GM10248 (cell line): Measurements from ENCODE around the gene ACTR3.

ENCODE experiments used
- CTCF ChIA-PET: fragments of 300-600 bp; sonication (Branson Sonifier 250); formaldehyde crosslinking; extraction: SDS; loops from one replicate; lab custom pipeline; 2021; ENCODE audit warnings: antibody characterized with exemption; lab: Yijun Ruan, JAX
- POLR2A ChIA-PET: fragments of 350-650 bp; sonication (Branson Sonifier 250); formaldehyde crosslinking; extraction: SDS; loops from one replicate; lab custom pipeline; 2020; ENCODE audit warnings: antibody characterized with exemption; lab: Yijun Ruan, JAX
- DNase-seq: peaks from one replicate; pipeline ENCODE4 v3.0.0; 2012; ENCODE audit errors: extremely low spot score
- TF ChIP-seq, protein P1 (sequence below): IDR thresholded peaks from 2 replicates; pipeline ENCODE4 v1.5.1; 2012; ENCODE audit warnings: mild to moderate bottlenecking, low read depth; ENCODE audit errors: extremely low read depth, missing control alignments, control extremely low read depth

ACTR3 gene

DNA sequence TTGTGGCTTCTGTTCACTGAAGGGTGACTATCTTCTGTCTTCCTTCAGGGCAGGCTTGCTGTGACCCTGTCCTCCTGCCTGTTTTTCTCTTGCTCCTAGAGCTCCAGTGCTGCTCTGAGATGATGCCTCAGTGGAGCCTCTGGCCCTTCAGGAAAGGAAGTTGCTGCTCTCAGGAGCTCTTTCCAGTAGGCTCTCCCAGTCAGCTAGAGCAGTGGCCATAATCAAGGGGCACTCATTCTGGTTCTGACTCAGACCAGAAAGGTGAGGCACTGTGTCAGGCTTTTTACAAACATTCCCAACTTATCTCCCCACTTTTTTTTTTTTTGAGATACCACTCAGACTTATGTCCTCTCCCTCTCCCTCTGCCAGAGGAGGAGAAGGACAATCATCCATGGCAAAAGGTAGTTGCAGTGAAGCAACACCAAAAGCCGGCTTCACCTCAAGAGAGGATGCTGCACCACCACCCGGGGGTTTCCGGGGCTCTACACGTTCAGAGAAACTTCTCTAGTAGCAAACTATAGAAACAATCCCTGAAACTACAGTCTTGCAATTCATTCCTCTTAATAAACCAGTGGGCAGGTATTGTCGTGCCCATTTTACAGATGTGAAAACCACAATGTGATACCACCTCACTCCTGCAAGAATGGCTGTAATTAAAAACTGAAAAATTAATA, 115.4 kb downstream of the ACTR3 start:
- DNase-seq: no peak
- CTCF ChIA-PET: no interaction called here

DNA sequence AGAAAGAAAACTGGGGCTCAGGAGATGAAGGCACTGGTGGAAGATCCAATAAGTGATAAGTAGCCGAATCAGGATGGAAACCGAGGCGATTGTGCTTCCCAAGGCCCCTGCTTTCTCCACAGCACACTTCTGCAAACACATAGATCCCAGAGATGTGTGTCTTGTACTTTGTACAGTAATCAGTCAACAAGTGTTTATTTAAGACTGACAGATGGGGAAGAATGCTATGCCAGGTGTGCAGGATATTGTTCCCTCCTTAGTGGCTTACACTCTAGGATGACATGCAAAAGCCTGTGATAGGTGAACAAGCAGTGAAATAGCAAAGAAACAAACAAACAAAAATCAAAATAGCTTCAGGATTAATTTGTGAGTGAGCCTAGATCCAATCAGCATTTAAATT, 116.6 kb downstream of the ACTR3 start:
- CTCF ChIA-PET: no interaction called here
- TF ChIP-seq, protein P1, sequence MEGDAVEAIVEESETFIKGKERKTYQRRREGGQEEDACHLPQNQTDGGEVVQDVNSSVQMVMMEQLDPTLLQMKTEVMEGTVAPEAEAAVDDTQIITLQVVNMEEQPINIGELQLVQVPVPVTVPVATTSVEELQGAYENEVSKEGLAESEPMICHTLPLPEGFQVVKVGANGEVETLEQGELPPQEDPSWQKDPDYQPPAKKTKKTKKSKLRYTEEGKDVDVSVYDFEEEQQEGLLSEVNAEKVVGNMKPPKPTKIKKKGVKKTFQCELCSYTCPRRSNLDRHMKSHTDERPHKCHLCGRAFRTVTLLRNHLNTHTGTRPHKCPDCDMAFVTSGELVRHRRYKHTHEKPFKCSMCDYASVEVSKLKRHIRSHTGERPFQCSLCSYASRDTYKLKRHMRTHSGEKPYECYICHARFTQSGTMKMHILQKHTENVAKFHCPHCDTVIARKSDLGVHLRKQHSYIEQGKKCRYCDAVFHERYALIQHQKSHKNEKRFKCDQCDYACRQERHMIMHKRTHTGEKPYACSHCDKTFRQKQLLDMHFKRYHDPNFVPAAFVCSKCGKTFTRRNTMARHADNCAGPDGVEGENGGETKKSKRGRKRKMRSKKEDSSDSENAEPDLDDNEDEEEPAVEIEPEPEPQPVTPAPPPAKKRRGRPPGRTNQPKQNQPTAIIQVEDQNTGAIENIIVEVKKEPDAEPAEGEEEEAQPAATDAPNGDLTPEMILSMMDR: no peak
- POLR2A ChIA-PET: no interaction called here
- DNase-seq: no peak

More for the DNA sequence above, 115.4 kb downstream of the ACTR3 start:
- TF ChIP-seq, protein P1: no peak
- POLR2A ChIA-PET: no interaction called here

DNA sequence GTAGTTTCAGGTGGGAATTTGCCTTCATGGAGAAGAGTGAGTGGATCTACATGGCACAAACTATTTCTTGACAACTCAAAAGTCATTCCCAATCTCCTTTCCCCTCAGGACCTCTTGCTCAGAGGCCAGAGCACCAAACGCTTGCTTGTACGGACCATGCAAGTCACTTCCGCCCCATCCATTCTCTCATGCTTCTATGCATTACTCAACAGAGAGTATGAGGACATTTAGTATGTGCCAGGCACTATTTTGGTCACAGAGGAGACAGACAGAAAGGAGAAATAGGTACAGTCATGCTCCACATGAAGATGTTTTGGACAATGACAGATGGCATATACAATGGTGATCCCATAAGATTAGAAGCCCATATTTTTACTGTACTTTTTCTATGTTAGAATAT, 117.5 kb downstream of the ACTR3 start:
- DNase-seq: no peak
- TF ChIP-seq, protein P1: no peak
- ChIA-PET POLR2A (no interaction called here), CTCF (no interaction called here)

DNA sequence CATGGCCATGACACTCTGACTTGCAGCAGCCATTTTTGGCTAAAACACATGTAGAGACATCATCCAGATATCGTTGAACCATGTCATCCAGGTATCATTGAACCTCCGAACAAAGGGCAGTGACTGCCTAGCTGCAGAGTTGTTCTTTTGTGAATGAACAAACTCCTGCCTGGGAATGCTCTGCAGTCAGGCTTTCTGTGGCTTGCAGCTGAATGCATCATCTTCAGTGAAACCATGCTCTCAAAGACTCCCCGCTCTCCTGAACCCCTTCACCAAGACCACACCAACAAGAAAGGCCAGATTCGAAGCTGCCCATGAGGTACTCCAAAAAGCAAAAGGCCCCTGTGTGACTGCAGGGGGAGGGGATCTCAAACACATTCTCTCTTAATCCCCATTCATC, 118.8 kb downstream of the ACTR3 start:
- CTCF ChIA-PET: no interaction called here
- DNase-seq: no peak
- TF ChIP-seq, protein P1: no peak
- POLR2A ChIA-PET: no interaction called here

DNA sequence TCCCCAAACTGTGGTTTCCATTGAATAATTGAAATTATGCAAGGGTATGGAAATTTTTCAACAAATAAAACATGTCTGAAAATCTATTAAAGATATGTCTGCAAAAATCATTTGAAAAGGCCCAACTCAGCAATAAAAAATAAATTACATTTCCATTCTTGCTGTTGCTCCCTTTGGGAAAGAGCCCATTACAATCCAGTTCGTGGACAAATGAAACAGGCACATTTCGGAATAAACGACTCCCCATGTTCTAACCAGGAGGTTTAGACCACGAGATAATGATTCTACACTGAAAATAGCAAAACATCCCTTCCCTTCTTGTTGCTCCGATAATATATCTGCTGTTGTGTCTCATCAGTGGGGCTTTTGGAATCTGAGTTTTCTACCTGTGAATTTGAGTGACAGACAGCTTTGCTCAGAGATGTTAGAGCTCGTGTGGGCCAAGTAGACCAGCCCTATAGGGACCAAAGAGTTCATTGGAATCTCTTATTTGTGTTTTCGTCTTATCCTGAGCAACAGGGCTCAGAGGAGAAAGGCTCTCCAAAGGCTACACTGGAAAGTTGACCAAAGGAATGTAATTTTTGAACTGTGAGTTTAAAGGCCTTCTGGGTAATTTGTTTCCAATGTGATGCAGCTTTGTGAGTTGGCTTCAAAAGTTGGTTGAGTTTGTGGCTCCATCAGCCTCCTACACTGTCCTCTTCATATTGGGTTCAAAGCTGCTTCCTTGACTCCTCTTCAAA, 119.5 kb downstream of the ACTR3 start:
- POLR2A ChIA-PET: no interaction called here
- DNase-seq: no peak
- TF ChIP-seq, protein P1: no peak
- CTCF ChIA-PET: no interaction called here

DNA sequence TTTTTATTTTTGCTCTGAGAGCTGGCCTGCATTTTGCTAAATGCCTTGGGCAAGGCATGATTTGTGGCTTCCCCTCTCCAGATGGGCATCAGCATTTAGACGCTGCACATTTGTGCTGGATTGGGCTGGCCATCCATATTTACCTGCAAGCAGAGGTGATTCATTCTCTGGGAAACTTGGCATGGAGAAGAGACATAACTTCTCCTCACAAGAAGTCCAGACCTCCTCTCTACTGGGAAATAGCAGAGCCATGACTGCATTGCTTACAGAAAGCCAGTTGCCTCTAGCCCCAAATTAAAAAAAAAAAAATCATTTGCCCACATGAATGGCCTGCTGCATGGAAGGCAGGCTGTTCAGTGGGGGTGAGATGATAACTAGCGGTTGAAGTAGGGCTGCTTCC, 120.1 kb downstream of the ACTR3 start:
- no peak for DNase-seq
- TF ChIP-seq, protein P1: no peak
- POLR2A ChIA-PET: no interaction called here
- CTCF ChIA-PET: no interaction called here
